Mucosa of rectum (tissue), 2 donors: ENCODE measurements around the gene EXOSC2.

Experiments
- H3K27ac ChIP-seq, 2 donors: one replicate each; pipeline ENCODE4 v1.7.0; 2013; ENCODE audit warnings: inconsistent platforms in 2 of 2, low read depth in 2 of 2, low read length in 2 of 2
- H3K27me3 ChIP-seq, 2 donors: one replicate each; pipeline ENCODE4 v1.7.0; 2013; ENCODE audit warnings: low read length in 2 of 2; ENCODE audit not compliant: control insufficient read depth in 2 of 2, insufficient read depth in 2 of 2
- H3K36me3 ChIP-seq, 2 donors: one replicate each; pipeline ENCODE4 v1.7.0; 2013; ENCODE audit warnings: low read length in 2 of 2; ENCODE audit not compliant: control insufficient read depth in 2 of 2, insufficient read depth in 2 of 2
- H3K4me1 ChIP-seq, 2 donors: one replicate each; pipeline ENCODE4 v1.7.0; 2013; ENCODE audit warnings: low read length in 2 of 2, mild to moderate bottlenecking in 1 of 2; ENCODE audit not compliant: control insufficient read depth in 2 of 2, insufficient read depth in 2 of 2
- H3K4me3 ChIP-seq, 2 donors: one replicate each; pipeline ENCODE4 v1.7.0; 2013; ENCODE audit warnings: low read length in 2 of 2
- H3K9ac ChIP-seq, 2 donors: one replicate each; pipeline ENCODE4 v1.7.0; 2013; ENCODE audit warnings: low read length in 2 of 2, low read depth in 1 of 2, mild to moderate bottlenecking in 1 of 2
- H3K9me3 ChIP-seq, 2 donors: one replicate each; pipeline ENCODE4 v1.7.0; 2013; ENCODE audit warnings: low read length in 2 of 2; ENCODE audit not compliant: control insufficient read depth in 2 of 2
- donor health status: healthy.
- donor health status: Normal muscosa, but diverticular disease.

EXOSC2 gene

GRCh38 chr9:130668196-130668595 lies 25.4 kb upstream of the EXOSC2 start:
- Histone ChIP-seq H3K27ac (no peak overlapping the region), H3K4me3 (no peak overlapping the region), H3K27me3 (peaks cover 31 to 44% of the 10 kb centered on the region in 2 donors)

GRCh38 chr9:130668659-130669058 lies 24.9 kb upstream of the EXOSC2 start:
- Histone ChIP-seq H3K9me3 (no peaks in the 10 kb centered on the region), H3K27me3 (peaks cover 30 to 40% of the 10 kb centered on the region in 2 donors), H3K4me3 (no peak overlapping the region), H3K27ac (no peak overlapping the region), H3K36me3 (no peaks in the 10 kb centered on the region), H3K4me1 (peaks cover 0 to 2% of the 10 kb centered on the region in 2 donors), H3K9ac (no peak overlapping the region)

More at GRCh38 chr9:130668196-130668595, 25.4 kb upstream of the EXOSC2 start:
- Histone ChIP-seq H3K4me1 (peaks cover 2 to 4% of the 10 kb centered on the region in 2 donors), H3K9me3 (no peaks in the 10 kb centered on the region), H3K9ac (no peak overlapping the region), H3K36me3 (no peaks in the 10 kb centered on the region)

- Histone ChIP-seq H3K36me3 (no peaks in the 10 kb centered on the region), H3K4me3 (no peak overlapping the region), H3K9ac (no peak overlapping the region), H3K27ac (no peak overlapping the region), H3K9me3 (no peaks in the 10 kb centered on the region), H3K27me3 (peaks cover 27 to 28% of the 10 kb centered on the region in 2 donors), H3K4me1 (no peaks in the 10 kb centered on the region)
These were observed 23.6 kb upstream of the EXOSC2 start for GRCh38 chr9:130669965-130670364.

GRCh38 chr9:130670644-130671043 lies 22.9 kb upstream of the EXOSC2 start:
- Histone ChIP-seq H3K36me3 (no peaks in the 10 kb centered on the region), H3K4me1 (no peaks in the 10 kb centered on the region), H3K9ac (no peak overlapping the region), H3K27me3 (peaks cover 25 to 27% of the 10 kb centered on the region in 2 donors), H3K4me3 (no peak overlapping the region), H3K27ac (no peak overlapping the region), H3K9me3 (no peaks in the 10 kb centered on the region)

GRCh38 chr9:130672466-130672865 lies 21.1 kb upstream of the EXOSC2 start:
- no peaks in the 10 kb centered on the region for H3K9me3 ChIP-seq
- no peak overlapping the region for H3K4me3 ChIP-seq
- no peak overlapping the region for H3K9ac ChIP-seq
- H3K36me3 ChIP-seq = no peaks in the 10 kb centered on the region
- no peaks in the 10 kb centered on the region for H3K4me1 ChIP-seq
- no peak overlapping the region for H3K27ac ChIP-seq
- peaks cover 11 to 12% of the 10 kb centered on the region in 2 donors for H3K27me3 ChIP-seq

GRCh38 chr9:130672933-130673615 lies 20.5 kb upstream of the EXOSC2 start:
- Histone ChIP-seq H3K36me3 (no peaks in the 10 kb centered on the region), H3K4me1 (no peaks in the 10 kb centered on the region), H3K9me3 (no peaks in the 10 kb centered on the region), H3K4me3 (no peak overlapping the region), H3K9ac (no peak overlapping the region), H3K27me3 (peaks cover 5 to 6% of the 10 kb centered on the region in 2 donors), H3K27ac (no peak overlapping the region)

- no peak overlapping the region for H3K27ac ChIP-seq
- H3K4me1 ChIP-seq = no peaks in the 10 kb centered on the region
- H3K4me3 ChIP-seq = no peak overlapping the region
- H3K36me3 ChIP-seq = no peaks in the 10 kb centered on the region
- H3K9ac ChIP-seq = no peak overlapping the region
- no peaks in the 10 kb centered on the region for H3K9me3 ChIP-seq
- H3K27me3 ChIP-seq = no peaks in the 10 kb centered on the region
These were observed 18.2 kb upstream of the EXOSC2 start for GRCh38 chr9:130675396-130675795.

GRCh38 chr9:130677252-130677651 lies 16.3 kb upstream of the EXOSC2 start:
- peaks cover 0 to 3% of the 10 kb centered on the region in 2 donors for H3K27me3 ChIP-seq
- no peaks in the 10 kb centered on the region for H3K9me3 ChIP-seq
- H3K36me3 ChIP-seq = no peaks in the 10 kb centered on the region
- H3K4me3 ChIP-seq = no peak overlapping the region
- H3K27ac ChIP-seq = no peak overlapping the region
- no peak overlapping the region for H3K9ac ChIP-seq
- H3K4me1 ChIP-seq = peaks cover 9 to 10% of the 10 kb centered on the region in 2 donors

- peak overlapping the region in 1 of 2 donors; percentile 68 for H3K9ac ChIP-seq
- H3K27me3 ChIP-seq = peaks cover 0 to 3% of the 10 kb centered on the region in 2 donors
- peaks cover 11 to 12% of the 10 kb centered on the region in 2 donors for H3K4me1 ChIP-seq
- no peaks in the 10 kb centered on the region for H3K9me3 ChIP-seq
- H3K4me3 ChIP-seq = peak overlapping the region; percentile 63 to 65
- H3K36me3 ChIP-seq = no peaks in the 10 kb centered on the region
- no peak overlapping the region for H3K27ac ChIP-seq
These were observed 12.5 kb upstream of the EXOSC2 start for GRCh38 chr9:130680836-130681768.
